HG03520 (cell line): ENCODE data around the gene IBA57.
"Not testable (repeated sequence)": the region's sequence is repeated elsewhere in the genome, so short reads cannot be mapped to it uniquely, and the experiment has no call there.

Experiments used
- ATAC-seq: cut with Tn5 transposase; IDR thresholded peaks from one replicate; pipeline ENCODE4 v1.9.1; 2021; ENCODE audit warnings: mild to moderate bottlenecking, moderate library complexity; ENCODE audit not compliant: unreplicated experiment

IBA57 gene

DNA sequence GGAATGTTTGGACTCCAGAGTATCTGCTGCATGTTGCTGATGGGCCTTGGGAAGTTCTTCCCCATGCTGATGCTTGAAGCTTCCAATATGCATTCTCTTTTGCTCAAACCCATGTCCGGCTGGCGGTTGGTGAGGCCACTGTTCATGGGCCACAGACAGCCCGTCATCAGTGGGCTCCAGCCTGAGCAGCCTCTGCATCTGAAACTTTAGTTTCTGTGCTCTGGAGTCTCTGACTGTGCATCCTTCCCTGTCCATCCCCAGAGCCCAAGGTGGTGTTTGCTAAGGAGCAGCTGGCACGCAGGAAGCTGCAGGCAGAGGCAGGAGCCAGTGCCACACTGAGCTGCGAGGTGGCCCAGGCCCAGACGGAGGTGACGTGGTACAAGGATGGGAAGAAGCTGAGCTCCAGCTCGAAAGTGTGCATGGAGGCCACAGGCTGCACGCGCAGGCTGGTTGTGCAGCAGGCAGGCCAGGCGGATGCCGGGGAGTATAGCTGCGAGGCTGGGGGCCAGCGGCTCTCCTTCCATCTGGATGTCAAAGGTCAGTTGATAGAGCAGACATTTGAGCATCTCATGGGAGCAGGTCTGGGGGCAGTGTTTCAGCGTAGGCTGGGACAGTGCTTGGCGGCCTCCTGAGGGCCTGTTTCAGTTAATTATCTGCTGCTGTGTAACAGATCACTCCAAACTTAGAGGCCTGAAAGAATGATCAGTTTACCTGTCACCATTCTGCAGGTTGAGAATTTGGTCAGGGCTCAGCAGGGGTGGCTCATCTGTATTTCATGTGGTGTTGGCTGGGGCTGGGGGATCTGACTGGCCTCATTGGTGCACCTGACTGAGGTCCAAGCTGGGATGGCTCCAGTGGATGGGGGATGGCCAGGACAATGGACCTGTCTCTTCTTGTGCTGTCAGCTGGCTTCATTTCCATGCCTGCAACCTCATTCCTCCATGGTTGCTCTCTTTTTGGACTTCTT lies 58.9 kb downstream of the IBA57 start:
- no peak for ATAC-seq

DNA sequence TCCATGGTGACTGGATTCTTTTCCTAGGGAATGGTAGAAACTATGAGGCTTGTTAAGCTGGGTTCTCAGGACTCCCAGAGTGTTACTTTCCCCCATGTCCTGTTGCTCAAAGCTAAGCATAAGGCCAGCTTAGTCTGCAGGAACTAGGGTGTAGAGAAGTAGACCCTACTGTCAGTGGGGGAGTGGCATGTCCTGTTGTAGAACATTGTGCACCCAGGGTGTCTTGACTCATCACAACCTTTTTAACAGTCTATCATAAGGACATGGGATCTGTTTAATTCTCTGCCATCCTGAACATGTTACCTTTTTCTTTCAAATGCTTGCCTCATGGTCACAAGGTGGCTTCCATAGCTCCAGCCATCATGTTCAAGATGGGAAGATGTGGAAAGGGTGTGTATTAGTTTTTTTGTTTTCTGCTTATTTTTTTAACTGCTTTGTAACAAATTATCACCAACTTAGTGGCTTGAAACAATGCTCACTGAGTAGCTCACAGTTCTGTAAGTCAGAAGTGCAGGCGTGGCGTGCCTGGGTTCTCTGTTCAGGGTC lies 59.6 kb downstream of the IBA57 start:
- no peak for ATAC-seq

DNA sequence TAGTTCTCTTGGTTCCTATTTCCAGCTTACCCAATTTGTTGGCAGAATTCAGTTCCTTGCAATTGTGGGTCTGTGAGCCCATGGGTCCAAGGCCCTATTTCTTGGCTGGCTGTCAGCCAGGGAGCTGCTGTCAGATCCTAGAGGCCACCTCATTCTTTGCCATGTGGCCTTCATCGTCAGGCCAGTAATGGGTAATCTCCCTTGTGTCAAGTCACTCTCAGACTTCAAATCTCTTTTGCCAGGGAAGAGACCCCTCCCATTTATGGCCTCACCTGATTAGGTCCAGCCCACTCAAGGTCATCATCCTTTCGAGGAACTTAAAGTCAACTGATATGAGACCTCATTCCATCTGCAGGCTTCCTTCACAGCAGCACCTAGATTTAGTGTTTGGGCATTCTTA lies 60.1 kb downstream of the IBA57 start:
- ATAC-seq = no peak

DNA sequence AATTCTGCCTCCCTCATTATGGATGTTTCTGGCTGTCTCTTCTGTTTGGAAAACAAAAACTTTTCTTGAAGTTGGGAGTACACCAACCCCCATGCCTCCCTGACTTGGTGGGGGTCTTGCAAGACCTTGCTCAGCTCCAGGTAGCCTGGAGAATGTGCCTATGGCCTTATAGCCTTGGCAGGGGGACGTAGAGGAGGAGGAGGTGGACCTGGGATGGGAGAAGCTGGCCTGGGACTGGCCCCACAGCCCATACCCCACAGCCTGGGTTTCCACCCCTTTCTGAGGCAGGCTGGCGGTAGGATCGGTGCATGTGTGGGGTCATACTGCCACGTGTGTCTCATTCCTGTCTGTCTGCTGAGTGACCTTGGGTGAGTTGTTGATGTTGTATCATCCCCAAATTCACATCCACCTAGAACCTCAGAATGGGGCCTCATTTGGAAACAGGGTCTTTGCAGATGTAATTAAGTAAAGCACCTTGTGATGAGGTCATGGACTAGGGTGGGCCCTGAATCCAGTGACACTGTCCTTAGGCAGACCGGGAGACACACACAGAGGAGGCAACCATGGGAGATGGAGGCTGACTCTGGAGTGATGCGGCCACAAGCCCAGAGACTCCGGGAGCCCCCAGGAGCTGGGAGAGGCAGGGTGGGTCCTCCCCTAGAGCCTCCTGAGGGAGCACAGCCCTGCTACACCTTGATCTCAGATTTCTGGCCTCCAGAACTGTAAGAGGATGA lies 60.7 kb downstream of the IBA57 start:
- ATAC-seq = no peak

DNA sequence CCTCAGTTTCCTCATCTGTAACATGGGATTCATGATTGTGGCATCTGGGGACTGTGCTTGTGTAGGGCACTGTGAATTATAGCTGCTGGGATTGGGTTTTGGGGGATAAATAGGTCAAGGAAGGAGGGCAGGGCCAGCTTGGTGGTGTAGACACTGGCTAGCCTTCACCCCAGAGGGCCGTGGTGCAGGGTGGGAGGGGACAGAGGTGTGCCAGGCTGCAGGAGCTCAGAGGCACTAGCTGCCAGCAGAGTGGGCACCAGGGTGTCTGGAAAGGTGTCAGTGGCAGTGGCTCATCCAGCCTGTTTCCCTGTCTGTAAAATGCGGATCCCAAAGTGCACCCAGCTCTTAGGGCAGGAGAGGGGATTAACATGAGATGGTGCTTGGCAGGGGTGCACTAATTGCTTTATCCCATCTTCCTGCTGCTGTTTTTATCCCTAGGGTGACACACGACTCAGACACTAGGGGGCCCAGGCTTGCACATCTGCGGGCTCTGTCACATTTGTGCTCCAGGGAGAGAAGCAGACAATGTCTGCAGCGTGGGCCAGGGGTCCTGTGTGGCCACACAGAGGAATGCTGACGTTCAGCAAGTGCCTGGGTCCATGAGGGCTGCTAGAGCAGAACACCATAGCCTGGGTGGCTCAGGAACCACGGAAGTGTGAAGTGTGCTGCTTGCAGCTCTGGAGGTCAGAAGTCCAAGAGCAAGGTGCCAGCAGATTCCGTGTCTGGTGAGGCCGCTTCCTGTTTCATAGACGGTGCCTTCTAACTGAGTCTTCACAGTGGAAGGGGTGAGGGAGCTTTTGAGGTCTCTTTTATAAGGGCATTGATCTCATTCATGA lies 61.6 kb downstream of the IBA57 start:
- no peak for ATAC-seq

DNA sequence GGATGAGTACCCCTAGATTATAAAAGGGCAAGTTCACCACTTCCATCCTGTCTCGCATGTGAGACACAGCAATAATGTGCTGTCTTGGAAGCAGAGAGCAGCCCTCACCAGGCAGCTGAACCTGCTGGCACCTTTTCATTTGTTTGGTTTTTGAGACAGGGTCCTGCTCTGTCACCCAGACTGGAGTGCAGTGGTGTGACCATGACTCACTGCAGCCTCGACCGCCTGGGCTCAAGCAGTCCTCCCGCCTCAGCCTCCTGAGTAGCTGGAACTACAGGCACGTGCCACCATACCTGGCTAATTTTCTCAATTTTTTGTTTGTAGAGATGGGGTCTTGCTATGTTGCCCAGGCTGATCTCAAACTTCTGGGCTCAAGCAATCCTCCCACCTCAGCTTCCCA lies 62.5 kb downstream of the IBA57 start:
- not testable (repeated sequence) for ATAC-seq

DNA sequence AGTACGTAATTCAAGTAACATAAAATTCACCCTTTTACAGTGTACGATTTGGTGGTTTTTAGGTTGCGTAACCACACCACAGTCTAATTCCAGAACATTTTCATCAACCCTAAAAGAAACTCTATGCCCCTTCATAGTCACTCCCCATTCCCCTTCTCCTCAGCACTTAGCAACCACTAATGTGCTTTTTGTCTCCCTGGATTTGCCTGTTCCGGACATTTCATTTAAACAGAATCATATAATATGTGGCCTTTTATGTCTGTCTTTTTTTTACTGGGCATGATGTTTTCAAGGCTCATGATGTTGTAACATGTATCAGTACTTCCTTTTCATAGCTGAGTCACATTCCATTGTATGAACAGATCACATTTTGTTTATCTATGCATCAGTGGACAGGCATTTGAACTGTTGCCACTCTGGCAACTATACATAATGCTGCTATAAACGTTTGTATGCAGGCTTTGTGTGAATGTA lies 63.0 kb downstream of the IBA57 start:
- no peak for ATAC-seq

DNA sequence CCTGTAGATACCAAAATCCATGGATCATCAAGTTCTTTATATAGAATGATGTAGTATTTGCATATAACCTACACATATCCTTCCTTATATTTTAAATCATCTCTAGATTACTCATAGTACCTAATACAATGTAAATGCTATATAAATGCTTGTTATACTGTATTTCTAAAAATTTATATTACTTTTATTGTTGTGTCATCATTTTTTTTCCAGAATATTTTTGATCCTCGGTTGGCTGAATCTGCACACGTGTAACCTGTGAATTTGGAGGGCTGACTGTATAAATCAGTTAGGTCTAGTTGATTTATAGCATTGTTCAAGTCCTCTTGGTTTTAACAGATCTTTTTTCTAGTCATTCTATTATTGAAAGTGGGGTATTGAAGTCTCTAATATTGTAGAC lies 65.6 kb downstream of the IBA57 start:
- ATAC-seq = no peak
